Liver (tissue), 9 donors: Measurements from ENCODE around the gene SCML2. TPM values are rescaled to one million over a fixed set of nuclear protein-coding genes. Genes with fewer than 3 reads are reported as not detected.

Experiments used
- DNase-seq: peaks from one replicate; pipeline ENCODE4 v3.0.0-alpha.2; 2017; ENCODE audit warnings: low spot score
- H3K27ac ChIP-seq, 2 donors: one replicate each; pipeline ENCODE4 v1.7.0; 2013; ENCODE audit warnings: inconsistent platforms in 2 of 2, low read length in 2 of 2, control low read depth in 1 of 2, low read depth in 1 of 2, mild to moderate bottlenecking in 1 of 2
- H3K27me3 ChIP-seq, 4 donors: one replicate each; pipeline versions ENCODE4 v1.6.1 to v1.7.0; 2013; ENCODE audit warnings: low read length in 3 of 4, inconsistent platforms in 1 of 4, mild to moderate bottlenecking in 1 of 4, moderate library complexity in 1 of 4; ENCODE audit not compliant: control insufficient read depth in 4 of 4, insufficient read depth in 4 of 4
- H3K36me3 ChIP-seq, 4 donors: one replicate each; pipeline versions ENCODE4 v1.6.1 to v1.7.0; 2013; ENCODE audit warnings: low read length in 3 of 4, mild to moderate bottlenecking in 3 of 4, low read depth in 1 of 4, moderate library complexity in 1 of 4; ENCODE audit not compliant: control insufficient read depth in 4 of 4, insufficient read depth in 3 of 4
- H3K4me1 ChIP-seq, 4 donors: one replicate each; pipeline versions ENCODE4 v1.6.1 to v1.7.0; 2013; ENCODE audit warnings: low read length in 3 of 4, mild to moderate bottlenecking in 3 of 4, moderate library complexity in 1 of 4; ENCODE audit not compliant: control insufficient read depth in 4 of 4, insufficient read depth in 4 of 4
- H3K4me3 ChIP-seq, 3 donors: one replicate each; pipeline versions ENCODE4 v1.6.1 to v1.7.0; 2013; ENCODE audit warnings: low read length in 3 of 3, control low read depth in 1 of 3, low read depth in 1 of 3, mild to moderate bottlenecking in 1 of 3
- H3K9ac ChIP-seq, 2 donors: one replicate each; pipeline ENCODE4 v1.7.0; 2013; ENCODE audit warnings: low read length in 2 of 2, mild to moderate bottlenecking in 2 of 2, moderate library complexity in 2 of 2, control low read depth in 1 of 2, low read depth in 1 of 2
- H3K9me3 ChIP-seq, 4 donors: one replicate each; pipeline versions ENCODE4 v1.6.1 to v1.7.0; 2013; ENCODE audit warnings: low read length in 3 of 4; ENCODE audit not compliant: control insufficient read depth in 4 of 4
- FOXA1 ChIP-seq: IDR thresholded peaks from 2 replicates; pipeline ENCODE4 v1.6.1; 2016; ENCODE audit warnings: antibody characterized with exemption
- GABPA ChIP-seq, 2 donors: IDR thresholded peaks in 1 of 2; conservative IDR thresholded peaks in 1 of 2; 2 replicates each; pipeline ENCODE4 v1.6.1; 2016; ENCODE audit warnings: antibody characterized with exemption in 2 of 2, mild to moderate bottlenecking in 1 of 2, moderate library complexity in 1 of 2
- HNF4A ChIP-seq, 2 donors: conservative IDR thresholded peaks; 2 replicates each; pipeline ENCODE4 v1.6.1; 2016; ENCODE audit warnings: antibody characterized with exemption in 2 of 2, mild to moderate bottlenecking in 2 of 2
- JUND ChIP-seq, 2 donors: IDR thresholded peaks; 2 replicates each; pipeline ENCODE4 v1.6.1; 2016; ENCODE audit warnings: antibody characterized with exemption in 2 of 2
- YY1 ChIP-seq: IDR thresholded peaks from 2 replicates; pipeline ENCODE4 v1.6.1; 2016; ENCODE audit warnings: antibody characterized with exemption, mild to moderate bottlenecking
- WGBS: extraction: QIAGEN DNeasy Blood & Tissue Kit; methylation state at CpG from one replicate; pipeline ENCODE4 v1.1.7; 2013; 5-methylcytosine and 5-hydroxymethylcytosine counted together
- polyA plus RNA-seq, 2 donors: library from polyadenylated mRNA; stranded (reverse) in 1 of 2; unstranded in 1 of 2; fragments of 200-250 nt in 1 of 2; fragments of >200 nt in 1 of 2; fragmentation: Nextera tagmentation in 1 of 2; extraction: Ambion mirVana in 1 of 2; gene quantifications; one replicate each; pipeline versions ENCODE4 v1.2.1 to v1.2.3, GENCODE V29; 2013 to 2015
- total RNA-seq, 2 donors: library from RNA; depleted of rRNA; stranded (reverse); fragments of >200 nt; gene quantifications; one replicate each; pipeline ENCODE4 v1.2.3, GENCODE V29; 2014
- TF ChIP-seq, protein P1 (sequence below): IDR thresholded peaks from 2 replicates; pipeline ENCODE4 v1.6.1; 2016; ENCODE audit warnings: antibody characterized with exemption
- TF ChIP-seq, protein P2 (sequence below): IDR thresholded peaks from 2 replicates; pipeline ENCODE4 v1.6.1; 2016; ENCODE audit warnings: antibody characterized with exemption
- TF ChIP-seq, protein P3 (sequence below): IDR thresholded peaks from 2 replicates; pipeline ENCODE4 v1.6.1; 2016; ENCODE audit warnings: antibody characterized with exemption
- TF ChIP-seq, protein P4 (sequence below): IDR thresholded peaks from 2 replicates; pipeline ENCODE4 v1.6.1; 2016; ENCODE audit warnings: antibody characterized with exemption, mild to moderate bottlenecking
- TF ChIP-seq, protein P5 (sequence below): fragments of 150-350 bp; IDR thresholded peaks from 2 replicates; pipeline ENCODE4 v1.5.1; 2017; ENCODE audit warnings: improper control_type of control experiment, low read depth, low read length; ENCODE audit not compliant: missing input control
- donor health status: healthy.
- donor health status: healthy.
- donor health status: healthy.
- donor health status: healthy.
- donor health status: healthy.

The SCML2 gene
- total and polyA plus RNA-seq, 4 donors = 0.96 to 7.2 (median 1.1) TPM

DNA sequence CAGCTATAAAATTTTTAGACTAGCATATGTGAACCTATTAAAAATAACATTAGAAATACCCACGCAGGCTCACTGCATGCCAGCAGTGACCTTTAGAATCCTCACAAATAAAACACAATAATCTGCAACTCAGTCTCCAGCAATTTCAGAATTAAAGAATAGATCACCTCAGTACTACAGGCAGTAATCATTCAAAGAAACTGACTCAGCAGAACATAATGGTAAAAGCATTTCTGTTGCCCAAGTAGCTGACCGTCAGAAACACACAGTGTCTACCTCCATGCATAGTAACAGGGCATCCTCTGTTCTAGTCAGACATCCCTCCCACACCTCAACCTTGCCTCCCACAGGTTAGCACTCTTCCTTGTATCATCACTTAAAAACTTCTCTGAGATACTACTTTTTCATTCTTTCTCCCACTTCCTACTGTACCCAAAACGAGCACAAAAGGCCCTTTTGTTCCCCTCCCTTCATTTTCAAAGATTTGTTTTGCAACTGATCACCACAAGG lies 68.1 kb downstream of the SCML2 start:
- TF ChIP-seq JUND (IDR thresholded peaks at IDR 0.05) = no peak
- TF ChIP-seq, protein P1, sequence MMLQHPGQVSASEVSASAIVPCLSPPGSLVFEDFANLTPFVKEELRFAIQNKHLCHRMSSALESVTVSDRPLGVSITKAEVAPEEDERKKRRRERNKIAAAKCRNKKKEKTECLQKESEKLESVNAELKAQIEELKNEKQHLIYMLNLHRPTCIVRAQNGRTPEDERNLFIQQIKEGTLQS = no peak
- TF ChIP-seq, protein P2, sequence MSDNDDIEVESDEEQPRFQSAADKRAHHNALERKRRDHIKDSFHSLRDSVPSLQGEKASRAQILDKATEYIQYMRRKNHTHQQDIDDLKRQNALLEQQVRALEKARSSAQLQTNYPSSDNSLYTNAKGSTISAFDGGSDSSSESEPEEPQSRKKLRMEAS = no peak
- DNase-seq = no peak
- 84% methylated on average over 3 of the region's 3 CpGs for WGBS
- no peaks in the 10 kb centered on the region for H3K36me3 ChIP-seq
- H3K4me1 ChIP-seq = no peaks in the 10 kb centered on the region
- H3K9ac ChIP-seq = no peak overlapping the region
- H3K4me3 ChIP-seq = no peak overlapping the region
- no peaks in the 10 kb centered on the region for H3K9me3 ChIP-seq
- H3K27ac ChIP-seq = no peak overlapping the region
- H3K27me3 ChIP-seq = no peaks in the 10 kb centered on the region

DNA sequence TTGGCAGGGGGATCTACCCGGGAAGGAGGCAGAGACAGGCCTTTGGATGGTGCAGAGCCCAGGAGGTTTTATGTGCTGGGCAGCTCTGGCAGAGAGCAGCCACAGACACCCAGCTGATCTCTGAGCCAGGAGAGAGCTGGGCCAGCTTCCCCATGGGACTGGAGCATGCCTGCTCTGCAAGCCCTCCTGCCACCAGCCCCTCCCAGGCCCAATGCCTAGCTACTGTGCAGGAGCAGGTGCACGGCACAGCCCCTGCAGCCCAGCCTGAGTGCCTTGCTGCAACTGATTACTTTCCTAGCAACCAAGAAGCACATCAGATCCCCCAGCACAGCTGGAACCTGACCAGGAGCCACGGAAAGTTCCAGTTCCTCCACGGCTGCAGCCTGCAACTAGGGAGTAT lies 76.0 kb downstream of the SCML2 start:
- H3K36me3 ChIP-seq = no peaks in the 10 kb centered on the region
- no peak for DNase-seq
- H3K9ac ChIP-seq = no peak overlapping the region
- 96% methylated on average over 4 of the region's 4 CpGs for WGBS
- no peaks in the 10 kb centered on the region for H3K27me3 ChIP-seq
- TF ChIP-seq, protein P3, sequence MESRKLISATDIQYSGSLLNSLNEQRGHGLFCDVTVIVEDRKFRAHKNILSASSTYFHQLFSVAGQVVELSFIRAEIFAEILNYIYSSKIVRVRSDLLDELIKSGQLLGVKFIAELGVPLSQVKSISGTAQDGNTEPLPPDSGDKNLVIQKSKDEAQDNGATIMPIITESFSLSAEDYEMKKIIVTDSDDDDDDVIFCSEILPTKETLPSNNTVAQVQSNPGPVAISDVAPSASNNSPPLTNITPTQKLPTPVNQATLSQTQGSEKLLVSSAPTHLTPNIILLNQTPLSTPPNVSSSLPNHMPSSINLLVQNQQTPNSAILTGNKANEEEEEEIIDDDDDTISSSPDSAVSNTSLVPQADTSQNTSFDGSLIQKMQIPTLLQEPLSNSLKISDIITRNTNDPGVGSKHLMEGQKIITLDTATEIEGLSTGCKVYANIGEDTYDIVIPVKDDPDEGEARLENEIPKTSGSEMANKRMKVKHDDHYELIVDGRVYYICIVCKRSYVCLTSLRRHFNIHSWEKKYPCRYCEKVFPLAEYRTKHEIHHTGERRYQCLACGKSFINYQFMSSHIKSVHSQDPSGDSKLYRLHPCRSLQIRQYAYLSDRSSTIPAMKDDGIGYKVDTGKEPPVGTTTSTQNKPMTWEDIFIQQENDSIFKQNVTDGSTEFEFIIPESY = no peak
- TF ChIP-seq, protein P4, sequence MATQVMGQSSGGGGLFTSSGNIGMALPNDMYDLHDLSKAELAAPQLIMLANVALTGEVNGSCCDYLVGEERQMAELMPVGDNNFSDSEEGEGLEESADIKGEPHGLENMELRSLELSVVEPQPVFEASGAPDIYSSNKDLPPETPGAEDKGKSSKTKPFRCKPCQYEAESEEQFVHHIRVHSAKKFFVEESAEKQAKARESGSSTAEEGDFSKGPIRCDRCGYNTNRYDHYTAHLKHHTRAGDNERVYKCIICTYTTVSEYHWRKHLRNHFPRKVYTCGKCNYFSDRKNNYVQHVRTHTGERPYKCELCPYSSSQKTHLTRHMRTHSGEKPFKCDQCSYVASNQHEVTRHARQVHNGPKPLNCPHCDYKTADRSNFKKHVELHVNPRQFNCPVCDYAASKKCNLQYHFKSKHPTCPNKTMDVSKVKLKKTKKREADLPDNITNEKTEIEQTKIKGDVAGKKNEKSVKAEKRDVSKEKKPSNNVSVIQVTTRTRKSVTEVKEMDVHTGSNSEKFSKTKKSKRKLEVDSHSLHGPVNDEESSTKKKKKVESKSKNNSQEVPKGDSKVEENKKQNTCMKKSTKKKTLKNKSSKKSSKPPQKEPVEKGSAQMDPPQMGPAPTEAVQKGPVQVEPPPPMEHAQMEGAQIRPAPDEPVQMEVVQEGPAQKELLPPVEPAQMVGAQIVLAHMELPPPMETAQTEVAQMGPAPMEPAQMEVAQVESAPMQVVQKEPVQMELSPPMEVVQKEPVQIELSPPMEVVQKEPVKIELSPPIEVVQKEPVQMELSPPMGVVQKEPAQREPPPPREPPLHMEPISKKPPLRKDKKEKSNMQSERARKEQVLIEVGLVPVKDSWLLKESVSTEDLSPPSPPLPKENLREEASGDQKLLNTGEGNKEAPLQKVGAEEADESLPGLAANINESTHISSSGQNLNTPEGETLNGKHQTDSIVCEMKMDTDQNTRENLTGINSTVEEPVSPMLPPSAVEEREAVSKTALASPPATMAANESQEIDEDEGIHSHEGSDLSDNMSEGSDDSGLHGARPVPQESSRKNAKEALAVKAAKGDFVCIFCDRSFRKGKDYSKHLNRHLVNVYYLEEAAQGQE = no peak
- TF ChIP-seq YY1 (no peak), GABPA (IDR thresholded peaks at IDR 0.05 in 1 of 2, conservative IDR thresholded peaks at IDR 0.05 in 1 of 2) (no peak), FOXA1 (no peak), JUND (IDR thresholded peaks at IDR 0.05) (no peak), HNF4A (conservative IDR thresholded peaks at IDR 0.05) (no peak)
- TF ChIP-seq, protein P5, sequence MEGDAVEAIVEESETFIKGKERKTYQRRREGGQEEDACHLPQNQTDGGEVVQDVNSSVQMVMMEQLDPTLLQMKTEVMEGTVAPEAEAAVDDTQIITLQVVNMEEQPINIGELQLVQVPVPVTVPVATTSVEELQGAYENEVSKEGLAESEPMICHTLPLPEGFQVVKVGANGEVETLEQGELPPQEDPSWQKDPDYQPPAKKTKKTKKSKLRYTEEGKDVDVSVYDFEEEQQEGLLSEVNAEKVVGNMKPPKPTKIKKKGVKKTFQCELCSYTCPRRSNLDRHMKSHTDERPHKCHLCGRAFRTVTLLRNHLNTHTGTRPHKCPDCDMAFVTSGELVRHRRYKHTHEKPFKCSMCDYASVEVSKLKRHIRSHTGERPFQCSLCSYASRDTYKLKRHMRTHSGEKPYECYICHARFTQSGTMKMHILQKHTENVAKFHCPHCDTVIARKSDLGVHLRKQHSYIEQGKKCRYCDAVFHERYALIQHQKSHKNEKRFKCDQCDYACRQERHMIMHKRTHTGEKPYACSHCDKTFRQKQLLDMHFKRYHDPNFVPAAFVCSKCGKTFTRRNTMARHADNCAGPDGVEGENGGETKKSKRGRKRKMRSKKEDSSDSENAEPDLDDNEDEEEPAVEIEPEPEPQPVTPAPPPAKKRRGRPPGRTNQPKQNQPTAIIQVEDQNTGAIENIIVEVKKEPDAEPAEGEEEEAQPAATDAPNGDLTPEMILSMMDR = no peak
- TF ChIP-seq, protein P2 = no peak
- no peak overlapping the region for H3K27ac ChIP-seq
- no peaks in the 10 kb centered on the region for H3K4me1 ChIP-seq
- peaks cover 0 to 3% (median 1%) of the 10 kb centered on the region in 4 donors for H3K9me3 ChIP-seq
- H3K4me3 ChIP-seq = no peak overlapping the region
